CD4-positive, alpha-beta T cell (primary cell): ENCODE measurements around the gene SCRT2. TPM values are rescaled to one million over a fixed set of nuclear protein-coding genes. Genes with fewer than 3 reads are reported as not detected.

Experiments
- ATAC-seq: fragments of 200-7000 bp; cut with Tn5 transposase; one replicate; pipeline ENCODE4 v1.10.0; 2022; ENCODE audit warnings: mild to moderate bottlenecking; ENCODE audit not compliant: poor library complexity
- CTCF ChIA-PET: fragments of 350-600 bp; sonication (Branson Sonifier 250); formaldehyde crosslinking; loops from one replicate; lab custom pipeline; 2021; ENCODE audit warnings: antibody characterized with exemption, inconsistent platforms; lab: Charles Lee
- POLR2A ChIA-PET: fragments of 350-600 bp; sonication (Branson Sonifier 250); formaldehyde crosslinking; loops from one replicate; lab custom pipeline; 2021; ENCODE audit warnings: antibody characterized with exemption, inconsistent platforms; lab: Charles Lee
- DNase-seq, 14 experiments: peaks; one replicate each; pipeline ENCODE4 v3.0.0-alpha.2; 2013 to 2020; ENCODE audit warnings: mixed read lengths in 2 of 14
- H3K27ac ChIP-seq, 2 donors: one replicate each; pipeline versions ENCODE4 v1.5.1 to v1.7.0; 2013; ENCODE audit warnings: low read length in 2 of 2, low read depth in 1 of 2, mild to moderate bottlenecking in 1 of 2
- H3K27me3 ChIP-seq, 2 experiments: 1 replicate in 1 of 2; 2 replicates in 1 of 2; pipeline versions ENCODE4 v1.6.1 to v1.7.0; 2013; ENCODE audit warnings: low read length in 2 of 2, control low read depth in 1 of 2, mild to moderate bottlenecking in 1 of 2, moderate library complexity in 1 of 2; ENCODE audit not compliant: insufficient read depth in 2 of 2, control insufficient read depth in 1 of 2
- H3K36me3 ChIP-seq: one replicate; pipeline ENCODE4 v1.6.1; 2013; ENCODE audit warnings: low read length, control low read depth; ENCODE audit not compliant: insufficient read depth
- H3K4me1 ChIP-seq: one replicate; pipeline ENCODE4 v1.6.1; 2013; ENCODE audit warnings: low read length, control low read depth; ENCODE audit not compliant: insufficient read depth
- H3K4me3 ChIP-seq: one replicate; pipeline ENCODE4 v1.5.1; 2013; ENCODE audit warnings: mild to moderate bottlenecking, low read length, moderate library complexity
- H3K9me3 ChIP-seq, 2 experiments: 1 replicate in 1 of 2; 2 replicates in 1 of 2; pipeline versions ENCODE4 v1.6.1 to v1.7.0; 2013; ENCODE audit warnings: low read length in 2 of 2, mild to moderate bottlenecking in 2 of 2, control low read depth in 1 of 2, moderate library complexity in 1 of 2; ENCODE audit not compliant: control insufficient read depth in 1 of 2, insufficient read depth in 1 of 2
- H3K27ac Mint-ChIP-seq: one replicate; pipeline ENCODE4 v1.8.0; 2020; ENCODE audit warnings: mixed read lengths
- H3K27me3 Mint-ChIP-seq: one replicate; pipeline ENCODE4 v1.8.0; 2021; ENCODE audit warnings: mixed read lengths
- H3K36me3 Mint-ChIP-seq: one replicate; pipeline ENCODE4 v1.8.0; 2021; ENCODE audit warnings: low read depth, mixed read lengths
- H3K4me1 Mint-ChIP-seq: one replicate; pipeline ENCODE4 v1.8.0; 2021; ENCODE audit warnings: low read depth, mixed read lengths
- H3K4me3 Mint-ChIP-seq: one replicate; pipeline ENCODE4 v1.8.0; 2020; ENCODE audit warnings: mild to moderate bottlenecking, mixed read lengths
- H3K9me3 Mint-ChIP-seq: one replicate; pipeline ENCODE4 v1.8.0; 2020; ENCODE audit warnings: mixed read lengths
- intact Hi-C, 2 experiments: fragments of 100-400 bp; cut with DNase I in 1 of 2; cut with micrococcal nuclease in 1 of 2; formaldehyde crosslinking; loops; one replicate each; pipeline versions ENCODE4 v1.15.1 to v1.9.0; 2023 to 2025; cut with DNase I, micrococcal nuclease
- total RNA-seq, 174 experiments: library from RNA in 2 of 174; stranded (reverse) in 2 of 174; gene quantifications; one replicate each; pipeline ENCODE4 v1.2.3 and lab custom pipeline; 2021 to 2026
- TF ChIP-seq, protein P1 (sequence below): fragments of 200-600 bp; IDR thresholded peaks from one replicate; pipeline ENCODE4 v1.8.0; 2022; ENCODE audit warnings: antibody characterized with exemption, mild to moderate bottlenecking

The SCRT2 gene
- total RNA-seq, 2 experiments from 2014 or later = not detected

DNA sequence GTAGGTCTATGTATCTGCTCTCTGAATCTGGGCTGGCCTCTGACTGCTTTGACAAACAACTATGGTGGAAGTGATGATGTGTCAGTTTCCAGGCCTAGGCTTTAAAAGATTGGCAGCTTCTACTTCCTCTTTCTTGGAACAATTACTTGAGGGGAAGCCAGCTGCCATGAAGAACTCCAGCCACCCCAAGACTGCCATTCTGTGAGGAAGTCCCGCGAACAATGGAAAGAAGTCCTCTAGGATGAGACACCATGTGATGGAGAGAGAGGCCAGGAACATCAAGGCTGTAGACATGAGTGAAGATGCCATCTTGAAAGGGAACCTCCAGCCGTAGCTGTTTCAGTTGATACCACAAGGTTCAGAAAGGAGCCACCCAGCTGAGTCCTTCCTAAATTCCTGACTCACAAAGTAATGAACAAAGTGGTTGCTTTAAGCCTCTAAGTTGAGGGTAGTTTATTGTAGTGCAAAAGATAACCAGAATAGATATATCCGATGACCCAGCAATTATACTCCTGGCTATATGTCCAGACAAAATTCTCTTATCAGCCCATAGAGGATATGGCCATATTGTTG lies 50.2 kb downstream of the SCRT2 start:
- intact Hi-C loops = no loop called here
- TF ChIP-seq, protein P1, sequence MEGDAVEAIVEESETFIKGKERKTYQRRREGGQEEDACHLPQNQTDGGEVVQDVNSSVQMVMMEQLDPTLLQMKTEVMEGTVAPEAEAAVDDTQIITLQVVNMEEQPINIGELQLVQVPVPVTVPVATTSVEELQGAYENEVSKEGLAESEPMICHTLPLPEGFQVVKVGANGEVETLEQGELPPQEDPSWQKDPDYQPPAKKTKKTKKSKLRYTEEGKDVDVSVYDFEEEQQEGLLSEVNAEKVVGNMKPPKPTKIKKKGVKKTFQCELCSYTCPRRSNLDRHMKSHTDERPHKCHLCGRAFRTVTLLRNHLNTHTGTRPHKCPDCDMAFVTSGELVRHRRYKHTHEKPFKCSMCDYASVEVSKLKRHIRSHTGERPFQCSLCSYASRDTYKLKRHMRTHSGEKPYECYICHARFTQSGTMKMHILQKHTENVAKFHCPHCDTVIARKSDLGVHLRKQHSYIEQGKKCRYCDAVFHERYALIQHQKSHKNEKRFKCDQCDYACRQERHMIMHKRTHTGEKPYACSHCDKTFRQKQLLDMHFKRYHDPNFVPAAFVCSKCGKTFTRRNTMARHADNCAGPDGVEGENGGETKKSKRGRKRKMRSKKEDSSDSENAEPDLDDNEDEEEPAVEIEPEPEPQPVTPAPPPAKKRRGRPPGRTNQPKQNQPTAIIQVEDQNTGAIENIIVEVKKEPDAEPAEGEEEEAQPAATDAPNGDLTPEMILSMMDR = no peak
- ATAC-seq (no peak), DNase-seq (no peak)
- Mint-ChIP-seq H3K4me1 (no peaks in the 10 kb centered on the region), H3K4me3 (no peak overlapping the region), H3K27me3 (peaks cover 48% of the 10 kb centered on the region), H3K9me3 (peaks cover 4% of the 10 kb centered on the region), H3K36me3 (no peaks in the 10 kb centered on the region), H3K27ac (no peak overlapping the region)
- Histone ChIP-seq H3K4me3 (no peak overlapping the region), H3K4me1 (no peaks in the 10 kb centered on the region), H3K27ac (no peak overlapping the region), H3K27me3 (peaks cover 3 to 18% of the 10 kb centered on the region in 2 experiments), H3K9me3 (no peaks in the 10 kb centered on the region), H3K36me3 (no peaks in the 10 kb centered on the region)
- ChIA-PET POLR2A (no interaction called here), CTCF (no interaction called here)

DNA sequence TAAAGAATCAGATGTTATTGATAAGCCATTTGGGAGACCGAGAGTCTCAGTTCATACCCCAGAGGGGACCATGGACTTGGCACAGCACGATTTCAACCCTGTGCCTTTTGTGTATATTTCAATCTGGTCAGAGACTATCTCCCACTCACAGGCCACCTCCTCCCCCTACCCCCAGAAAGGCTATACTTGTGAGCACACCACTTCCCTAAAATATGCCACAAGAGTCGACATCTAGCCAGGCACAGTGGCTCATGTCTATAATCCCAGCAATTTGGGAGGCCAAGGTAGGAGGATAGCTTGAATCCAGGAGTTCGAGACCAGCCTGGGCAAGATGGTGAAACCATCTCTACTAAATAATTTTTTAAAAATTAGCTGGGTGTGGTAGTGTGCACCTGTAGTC lies 51.9 kb downstream of the SCRT2 start:
- H3K9me3 Mint-ChIP-seq = peaks cover 4% of the 10 kb centered on the region
- intact Hi-C loops = no loop called here

DNA sequence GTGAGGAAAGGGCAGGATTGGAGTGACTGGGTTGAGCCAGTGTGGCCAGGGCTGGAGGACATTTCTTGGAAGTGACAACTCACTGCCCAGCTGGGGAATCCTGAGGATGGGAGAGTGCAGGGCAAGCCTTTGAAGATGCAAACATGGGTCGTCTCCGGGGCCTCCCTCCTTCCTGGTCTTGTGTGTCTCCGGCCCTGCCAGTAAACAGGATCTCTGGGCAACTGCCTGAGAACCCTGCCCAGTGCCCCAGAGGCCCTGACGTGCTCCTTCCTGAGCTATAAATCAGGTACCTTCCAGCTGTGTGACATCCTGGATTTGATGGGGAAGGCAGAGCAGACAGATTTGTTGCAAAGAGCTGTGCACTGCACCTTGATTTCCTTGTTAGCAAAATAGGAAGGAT lies 52.6 kb downstream of the SCRT2 start:
- TF ChIP-seq, protein P1 = no peak
- Mint-ChIP-seq H3K36me3 (no peaks in the 10 kb centered on the region), H3K4me1 (no peaks in the 10 kb centered on the region), H3K27me3 (peaks cover 58% of the 10 kb centered on the region), H3K27ac (no peak overlapping the region), H3K9me3 (peaks cover 4% of the 10 kb centered on the region), H3K4me3 (no peak overlapping the region)
- H3K36me3 ChIP-seq = no peaks in the 10 kb centered on the region
- DNase-seq (no peak), ATAC-seq (no peak)
- H3K27me3 ChIP-seq = peaks cover 8 to 21% of the 10 kb centered on the region in 2 experiments
- no peak overlapping the region for H3K4me3 ChIP-seq
- ChIA-PET CTCF (no interaction called here), POLR2A (no interaction called here)
- no peak overlapping the region for H3K27ac ChIP-seq
- H3K9me3 ChIP-seq = peaks cover 0 to 6% of the 10 kb centered on the region in 2 experiments
- H3K4me1 ChIP-seq = no peaks in the 10 kb centered on the region
- intact Hi-C loops = no loop called here

More for the DNA sequence above, 51.9 kb downstream of the SCRT2 start:
- CTCF ChIA-PET = no interaction called here
- H3K9me3 ChIP-seq = no peaks in the 10 kb centered on the region
- no peaks in the 10 kb centered on the region for H3K36me3 ChIP-seq
- no peak overlapping the region for H3K27ac ChIP-seq
- H3K27me3 ChIP-seq = peaks cover 3 to 21% of the 10 kb centered on the region in 2 experiments
- DNase-seq (no peak), ATAC-seq (no peak)
- no peak overlapping the region for H3K4me3 ChIP-seq
- no peaks in the 10 kb centered on the region for H3K4me1 ChIP-seq
- POLR2A ChIA-PET = no interaction called here
- no peak overlapping the region for H3K4me3 Mint-ChIP-seq
- no peak overlapping the region for H3K27ac Mint-ChIP-seq
- H3K4me1 Mint-ChIP-seq = no peaks in the 10 kb centered on the region
- peaks cover 51% of the 10 kb centered on the region for H3K27me3 Mint-ChIP-seq
- TF ChIP-seq, protein P1 = no peak
- H3K36me3 Mint-ChIP-seq = no peaks in the 10 kb centered on the region
